ENCODE data around the gene FGF14. TPM values are rescaled to one million over a fixed set of nuclear protein-coding genes. Genes with fewer than 3 reads are reported as not detected.

FGF14 gene
- total RNA-seq, 1 donor from 2014 or later, result 0.22 TPM

DNA sequence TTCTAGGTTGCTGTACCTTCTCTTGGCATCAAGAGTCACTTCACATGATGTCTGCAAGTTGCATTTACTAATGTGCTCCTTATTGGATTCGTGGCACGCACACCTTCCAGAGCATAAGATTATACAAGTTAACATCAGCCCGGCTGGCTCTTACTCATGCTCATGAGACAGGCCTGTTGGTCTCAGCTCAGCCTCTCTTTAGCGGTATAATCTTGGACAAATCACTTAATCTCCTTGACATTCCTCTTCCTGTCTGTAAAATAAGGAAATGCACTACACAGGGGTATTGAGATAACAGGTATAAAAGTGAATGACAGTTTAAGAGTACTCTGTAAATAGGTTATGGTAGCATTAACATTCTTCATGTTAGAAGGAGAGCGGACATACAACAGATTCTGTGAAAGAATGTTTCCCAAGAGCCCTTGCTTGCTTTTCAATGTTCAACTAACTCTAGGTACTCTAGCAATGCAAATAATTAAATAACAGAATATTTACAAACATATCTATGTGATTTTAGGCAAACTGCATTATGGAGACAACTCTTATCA is 181.1 kb downstream of the FGF14 start:
- Mint-ChIP-seq H3K27ac (ENCODE audit: unreplicated experiment) (no peak overlapping the region), H3K27me3 (ENCODE audit: low read depth) (peaks cover 7% of the 10 kb centered on the region), H3K4me1 (ENCODE audit: low read depth) (no peaks in the 10 kb centered on the region), H3K9me3 (ENCODE audit: low read depth) (no peaks in the 10 kb centered on the region), H3K36me3 (ENCODE audit: low read depth) (no peaks in the 10 kb centered on the region), H3K4me3 (ENCODE audit: unreplicated experiment) (no peak overlapping the region)
- DNase-seq (ENCODE audit: low spot score), result no peak
- no peak for TF ChIP-seq CTCF (IDR thresholded peaks at IDR 0.05)

DNA sequence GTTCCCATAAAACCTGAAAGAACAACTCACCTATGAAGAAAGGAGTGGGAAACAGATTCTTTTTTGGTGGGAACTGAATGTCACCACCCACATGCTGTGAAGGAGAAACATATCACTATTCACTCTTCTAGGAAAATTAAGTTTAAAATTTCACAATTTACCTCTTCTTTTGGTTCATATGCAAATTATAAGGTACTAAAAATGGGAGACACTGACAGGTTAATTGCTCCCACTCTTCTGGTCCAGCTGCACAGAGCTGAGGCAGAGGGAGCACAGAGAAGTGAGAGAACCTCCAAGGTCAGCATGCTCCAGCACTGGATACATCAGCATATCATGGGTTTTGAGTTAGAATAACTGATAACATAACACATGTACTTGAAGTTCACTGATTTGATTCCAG is 186.9 kb downstream of the FGF14 start:
- no peaks in the 10 kb centered on the region for H3K9me3 Mint-ChIP-seq (ENCODE audit: low read depth)
- TF ChIP-seq CTCF (IDR thresholded peaks at IDR 0.05), result no peak
- no peaks in the 10 kb centered on the region for H3K36me3 Mint-ChIP-seq (ENCODE audit: low read depth)
- H3K27ac Mint-ChIP-seq (ENCODE audit: unreplicated experiment), result no peak overlapping the region
- no peak overlapping the region for H3K4me3 Mint-ChIP-seq (ENCODE audit: unreplicated experiment)
- H3K27me3 Mint-ChIP-seq (ENCODE audit: low read depth), result peaks cover 5% of the 10 kb centered on the region
- DNase-seq (ENCODE audit: low spot score), result no peak
- no peaks in the 10 kb centered on the region for H3K4me1 Mint-ChIP-seq (ENCODE audit: low read depth)

DNA sequence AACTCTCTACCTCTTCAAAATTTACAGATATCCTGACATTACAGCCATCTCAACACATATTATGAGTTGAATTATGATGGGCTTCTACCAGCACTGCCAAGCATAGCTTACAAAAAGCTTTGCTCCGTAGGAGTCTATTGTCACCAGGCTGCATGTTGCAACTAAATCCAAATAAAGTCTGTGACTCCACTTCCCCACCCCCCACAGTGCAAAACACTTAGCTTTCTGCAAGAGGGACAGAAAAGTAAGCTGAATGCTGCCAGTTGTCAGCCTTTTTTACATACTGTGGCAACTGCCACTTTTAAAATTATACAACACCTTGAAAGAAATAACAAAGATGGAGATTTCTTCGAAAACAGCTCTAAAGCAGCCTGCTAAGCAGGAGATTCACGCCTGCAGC is 189.1 kb downstream of the FGF14 start:
- TF ChIP-seq CTCF (IDR thresholded peaks at IDR 0.05), result no peak
- DNase-seq (ENCODE audit: low spot score), result no peak
- Mint-ChIP-seq H3K9me3 (ENCODE audit: low read depth) (no peaks in the 10 kb centered on the region), H3K27me3 (ENCODE audit: low read depth) (peaks cover 5% of the 10 kb centered on the region), H3K4me3 (ENCODE audit: unreplicated experiment) (no peak overlapping the region), H3K27ac (ENCODE audit: unreplicated experiment) (no peak overlapping the region), H3K36me3 (ENCODE audit: low read depth) (no peaks in the 10 kb centered on the region), H3K4me1 (ENCODE audit: low read depth) (no peaks in the 10 kb centered on the region)

GRCh38 chr13:102208347-102208746 is 193.5 kb downstream of the FGF14 start:
- TF ChIP-seq CTCF (IDR thresholded peaks at IDR 0.05), result no peak
- Mint-ChIP-seq H3K27ac (ENCODE audit: unreplicated experiment) (no peak overlapping the region), H3K9me3 (ENCODE audit: low read depth) (no peaks in the 10 kb centered on the region), H3K36me3 (ENCODE audit: low read depth) (no peaks in the 10 kb centered on the region), H3K4me1 (ENCODE audit: low read depth) (no peaks in the 10 kb centered on the region), H3K4me3 (ENCODE audit: unreplicated experiment) (no peak overlapping the region), H3K27me3 (ENCODE audit: low read depth) (peaks cover 5% of the 10 kb centered on the region)
- DNase-seq (ENCODE audit: low spot score), result no peak

GRCh38 chr13:102207680-102208342 is 194.0 kb downstream of the FGF14 start:
- no peak for DNase-seq (ENCODE audit: low spot score)
- H3K9me3 Mint-ChIP-seq (ENCODE audit: low read depth), result no peaks in the 10 kb centered on the region
- no peak for TF ChIP-seq CTCF (IDR thresholded peaks at IDR 0.05)
- peaks cover 5% of the 10 kb centered on the region for H3K27me3 Mint-ChIP-seq (ENCODE audit: low read depth)
- no peaks in the 10 kb centered on the region for H3K36me3 Mint-ChIP-seq (ENCODE audit: low read depth)
- no peak overlapping the region for H3K27ac Mint-ChIP-seq (ENCODE audit: unreplicated experiment)
- H3K4me3 Mint-ChIP-seq (ENCODE audit: unreplicated experiment), result no peak overlapping the region
- no peaks in the 10 kb centered on the region for H3K4me1 Mint-ChIP-seq (ENCODE audit: low read depth)

Measured in chondrocyte (in vitro differentiated cells).